Activated CD4-positive, alpha-beta T cell treated with anti-CD3 and anti-CD28 coated beads, Interleukin-2, Interleukin-4, amounts not matched to agents 100 ng/mL and 50 ng/mL, durations not matched to agents 16 hours and 8 hours (primary cell): ENCODE data around the gene PSMA5.

ENCODE experiments used
- DNase-seq: peaks from one replicate; pipeline ENCODE4 v3.0.0-alpha.2; 2020; ENCODE audit warnings: low spot score

Gene PSMA5

GRCh38 chr1:109367626-109368025, 58.6 kb downstream of the PSMA5 start:
- DNase-seq: no peak

- no peak for DNase-seq
Observed at GRCh38 chr1:109365642-109366204, 60.5 kb downstream of the PSMA5 start.

DNA sequence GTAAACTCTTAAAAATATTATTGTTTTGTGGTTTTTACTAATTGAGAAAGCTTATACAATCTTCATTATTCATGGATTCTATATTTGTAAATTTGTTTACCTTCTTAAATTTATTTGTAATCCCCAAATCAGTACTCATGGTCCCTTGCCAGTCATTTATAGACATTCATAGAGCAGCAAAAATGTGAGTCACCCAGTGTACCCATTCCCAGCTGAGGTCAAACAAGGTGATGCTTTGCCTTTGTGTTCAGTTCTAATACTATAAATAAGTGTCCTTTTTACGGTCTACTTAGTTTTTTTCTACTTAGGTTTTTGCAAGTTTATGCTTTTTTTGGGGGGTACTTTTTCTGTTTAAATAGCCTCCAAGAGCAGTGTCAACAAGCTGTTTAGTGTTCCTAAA, 64.6 kb downstream of the PSMA5 start:
- no peak for DNase-seq

- no peak for DNase-seq
Observed at GRCh38 chr1:109361069-109361468, 65.2 kb downstream of the PSMA5 start.

DNA sequence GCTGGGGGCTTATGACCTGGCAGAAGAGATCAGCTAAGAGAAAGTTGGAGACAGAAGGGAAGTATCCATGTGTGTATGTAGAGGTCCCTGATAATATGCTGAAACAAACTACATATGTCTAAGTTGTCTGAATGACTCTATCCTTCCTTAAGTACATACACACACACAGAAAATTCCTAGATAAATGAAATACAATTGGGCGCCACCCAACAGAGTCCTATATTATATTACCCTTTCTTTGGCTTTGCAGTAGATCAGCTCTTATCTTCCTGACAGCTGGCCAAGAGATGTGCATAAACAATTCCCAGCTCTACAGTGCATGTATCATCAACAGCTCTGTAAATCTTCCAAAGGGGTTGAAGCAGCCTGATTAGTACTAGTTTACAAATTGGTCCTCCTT, 68.6 kb downstream of the PSMA5 start:
- no peak for DNase-seq

DNA sequence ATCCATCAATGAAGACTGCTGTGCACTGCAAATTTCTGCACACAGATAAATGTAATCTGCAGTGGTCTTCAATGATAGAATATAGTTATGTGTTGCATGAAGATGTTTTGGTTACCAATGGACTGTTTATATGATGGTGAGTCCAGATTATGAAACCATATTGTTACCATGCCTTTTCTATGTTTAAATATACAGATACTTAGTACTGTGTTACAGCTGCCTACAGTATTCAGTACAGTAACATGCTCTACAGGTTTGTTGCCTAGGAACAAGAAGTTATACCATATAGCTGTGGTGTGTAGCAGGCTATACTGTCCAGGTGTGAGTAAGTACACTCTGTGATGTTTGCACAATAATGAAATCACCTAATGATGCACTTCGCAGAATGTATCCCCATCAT, 69.3 kb downstream of the PSMA5 start:
- no peak for DNase-seq

GRCh38 chr1:109356505-109356904, 69.7 kb downstream of the PSMA5 start:
- no peak for DNase-seq

- DNase-seq: no peak
Observed at GRCh38 chr1:109354929-109355328, 71.3 kb downstream of the PSMA5 start.

DNA sequence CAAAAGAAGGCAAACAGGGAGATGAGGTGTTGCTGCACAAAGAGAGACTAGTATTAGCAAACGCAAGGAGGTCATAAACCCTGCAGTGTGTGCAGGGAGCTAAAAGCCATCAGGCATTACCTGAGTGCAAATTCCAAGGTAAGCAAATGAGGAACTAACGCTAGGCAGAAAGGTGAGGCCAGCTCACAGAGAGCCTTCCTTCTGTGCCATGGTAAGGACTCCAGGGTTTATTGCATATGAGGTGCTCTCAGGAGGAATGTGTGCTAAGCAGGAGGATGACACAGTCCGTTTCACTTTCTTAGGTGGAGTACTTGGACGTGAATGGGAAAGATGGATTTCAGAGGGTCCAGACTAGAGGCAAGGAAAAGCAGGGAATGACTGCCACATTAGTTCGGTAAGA, 74.8 kb downstream of the PSMA5 start:
- no peak for DNase-seq

DNA sequence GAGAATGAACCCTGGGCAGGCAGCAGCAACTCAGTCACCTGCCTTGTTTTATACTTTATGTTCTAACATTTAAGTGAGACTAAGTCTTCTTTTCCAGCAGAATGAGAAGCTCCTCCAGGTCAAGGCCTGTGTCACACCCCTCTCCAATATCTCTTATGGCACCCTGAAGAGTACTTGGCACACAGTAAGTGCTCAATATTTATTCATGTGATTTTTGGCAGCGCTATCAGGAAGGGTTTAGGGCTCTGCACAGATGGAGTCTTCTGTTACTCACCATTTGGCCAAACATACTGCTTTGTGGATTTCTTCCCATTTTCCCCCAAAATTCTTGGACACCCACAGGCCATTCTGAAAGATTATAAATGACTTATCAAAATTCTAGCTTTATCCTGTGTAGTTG, 75.6 kb downstream of the PSMA5 start:
- DNase-seq: no peak

DNA sequence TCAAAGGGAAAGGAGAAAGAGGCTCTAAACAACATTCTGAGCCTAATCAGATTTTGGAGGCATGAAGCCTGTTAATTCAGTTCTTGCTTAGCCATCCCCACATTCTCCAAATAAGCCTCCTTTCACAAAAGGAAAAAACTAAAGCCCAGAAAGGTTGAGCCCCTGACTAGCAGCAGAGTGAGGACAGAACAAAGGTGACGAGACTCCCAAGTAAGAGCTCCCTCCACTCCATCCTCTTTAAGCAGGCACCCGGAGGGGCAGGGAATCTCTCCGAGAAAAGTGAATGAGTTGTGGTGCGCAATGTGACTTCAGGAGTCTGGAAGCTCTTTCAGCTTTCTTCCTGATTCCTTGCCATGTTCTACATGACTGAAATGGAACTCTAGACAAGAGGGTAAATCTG, 76.1 kb downstream of the PSMA5 start:
- DNase-seq: no peak
